Esophagus muscularis mucosa (tissue), 4 donors: ENCODE measurements around the gene SDF2L1. TPM values are rescaled to one million over a fixed set of nuclear protein-coding genes. Genes with fewer than 3 reads are reported as not detected.
A peak's percentile ranks its signal among the peaks of the same experiment; 100 is the strongest.

Experiments
- DNase-seq: peaks from one replicate; pipeline ENCODE4 v3.0.0-alpha.2; 2017; ENCODE audit errors: extremely low spot score
- H3K27ac ChIP-seq, 4 donors: fragments of 200-600 bp; sonication (generic); replicated peaks in 1 of 4; 1 replicate in 3 of 4; 2 replicates in 1 of 4; pipeline ENCODE4 v1.5.1; 2016 to 2019; ENCODE audit warnings: mild to moderate bottlenecking in 1 of 4
- H3K27me3 ChIP-seq, 4 donors: fragments of 200-600 bp; sonication (generic); one replicate each; pipeline versions ENCODE4 v1.5.1 to v1.6.0; 2016 to 2019
- H3K36me3 ChIP-seq, 4 donors: fragments of 200-600 bp; sonication (generic); one replicate each; pipeline ENCODE4 v1.5.1; 2016 to 2019
- H3K4me1 ChIP-seq, 4 donors: fragments of 200-600 bp; sonication (generic); one replicate each; pipeline ENCODE4 v1.5.1; 2016 to 2019
- H3K4me3 ChIP-seq, 4 donors: fragments of 200-600 bp; sonication (generic); 1 replicate in 2 of 4; 2 replicates in 2 of 4; pipeline ENCODE4 v1.5.1; 2016 to 2019; ENCODE audit warnings: mild to moderate bottlenecking in 4 of 4, moderate library complexity in 1 of 4
- H3K9me3 ChIP-seq, 4 donors: fragments of 200-600 bp; sonication (generic); 1 replicate in 3 of 4; 2 replicates in 1 of 4; pipeline ENCODE4 v1.5.1; 2016 to 2019
- CTCF ChIP-seq, 3 experiments: fragments of 200-600 bp in 2 of 3; fragments of 450-650 bp in 1 of 3; sonication (generic) in 2 of 3; IDR thresholded peaks; one replicate each; pipeline ENCODE4 v1.5.1; 2017 to 2019; ENCODE audit warnings: antibody characterized with exemption in 3 of 3, mild to moderate bottlenecking in 2 of 3, moderate library complexity in 1 of 3
- EP300 ChIP-seq: sonication (generic); formaldehyde crosslinking; IDR thresholded peaks from one replicate; pipeline ENCODE4 v1.6.1; 2017; ENCODE audit warnings: antibody characterized with exemption
- POLR2A ChIP-seq: fragments of 450-650 bp; IDR thresholded peaks from one replicate; pipeline ENCODE4 v1.6.1; 2017; ENCODE audit warnings: antibody characterized with exemption, moderate library complexity, mild to moderate bottlenecking, low read depth
- POLR2AphosphoS5 ChIP-seq, 2 donors: sonication (generic); formaldehyde crosslinking; IDR thresholded peaks; one replicate each; pipeline ENCODE4 v1.6.1; 2017; ENCODE audit warnings: antibody characterized with exemption in 2 of 2
- WGBS: methylation state at CpG from one replicate; pipeline ENCODE4 v1.1.5; 2018; 5-methylcytosine and 5-hydroxymethylcytosine counted together
- intact Hi-C: fragments of 100-400 bp; cut with DNase I; formaldehyde crosslinking; loops from one replicate; pipeline ENCODE4 v1.15.1; 2023
- total RNA-seq, 4 donors: library from RNA; depleted of rRNA; stranded (reverse); fragments of >200 nt; gene quantifications; one replicate each; pipeline versions ENCODE4 v1.1.0 to v1.2.1, GENCODE V29; 2016

The SDF2L1 gene
- total RNA-seq, 4 donors from 2014 or later: 22.4 to 40.8 (median 29.3) TPM

- Histone ChIP-seq H3K36me3 (peaks cover 0 to 37% (median 22%) of the 10 kb centered on the region in 4 donors), H3K9me3 (no peaks in the 10 kb centered on the region), H3K27me3 (no peaks in the 10 kb centered on the region), H3K4me3 (no peak overlapping the region), H3K27ac (peak overlapping the region in 2 of 4 donors; percentile 18 to 37), H3K4me1 (peaks cover 26 to 58% (median 42%) of the 10 kb centered on the region in 4 donors)
- no peak for TF ChIP-seq CTCF (IDR thresholded peaks at IDR 0.05)
- no peak for TF ChIP-seq EP300
- no peak for TF ChIP-seq POLR2AphosphoS5 (IDR thresholded peaks at IDR 0.05)
- no peak for TF ChIP-seq POLR2A
- WGBS: 91% methylated on average over 23 of the region's 23 CpGs
- intact Hi-C loops: no loop called here
- DNase-seq: no peak
Observed at GRCh38 chr22:21622919-21623647, 19.0 kb upstream of the SDF2L1 start.

- H3K4me3 ChIP-seq: no peak overlapping the region
- H3K4me1 ChIP-seq: peaks cover 28 to 63% (median 46%) of the 10 kb centered on the region in 4 donors
- WGBS: 88% methylated on average over 6 of the region's 7 CpGs
Observed at GRCh38 chr22:21623648-21623970, 18.5 kb upstream of the SDF2L1 start.

GRCh38 chr22:21624120-21624879, 17.8 kb upstream of the SDF2L1 start:
- H3K27ac ChIP-seq: peak overlapping the region in 1 of 4 donors; percentile 18
- H3K9me3 ChIP-seq: no peaks in the 10 kb centered on the region
- DNase-seq: no peak
- no peak overlapping the region for H3K4me3 ChIP-seq
- intact Hi-C loops: no loop called here
- peaks cover 0 to 28% (median 24%) of the 10 kb centered on the region in 4 donors for H3K36me3 ChIP-seq
- peaks cover 34 to 65% (median 53%) of the 10 kb centered on the region in 4 donors for H3K4me1 ChIP-seq
- TF ChIP-seq EP300 (no peak), CTCF (IDR thresholded peaks at IDR 0.05) (peak in 1 of 3 experiments; percentile 23)
- WGBS: 48% methylated on average over 8 of the region's 8 CpGs
- no peaks in the 10 kb centered on the region for H3K27me3 ChIP-seq

More at GRCh38 chr22:21623648-21623970, 18.5 kb upstream of the SDF2L1 start:
- no peaks in the 10 kb centered on the region for H3K9me3 ChIP-seq
- peak overlapping the region in 2 of 4 donors; percentile 18 to 37 for H3K27ac ChIP-seq
- peaks cover 0 to 35% (median 26%) of the 10 kb centered on the region in 4 donors for H3K36me3 ChIP-seq
- intact Hi-C loops: no loop called here
- TF ChIP-seq CTCF (IDR thresholded peaks at IDR 0.05) (no peak), EP300 (no peak), POLR2AphosphoS5 (IDR thresholded peaks at IDR 0.05) (no peak), POLR2A (no peak)
- H3K27me3 ChIP-seq: no peaks in the 10 kb centered on the region
- DNase-seq: no peak

- Histone ChIP-seq H3K4me1 (peaks cover 35 to 70% (median 57%) of the 10 kb centered on the region in 4 donors), H3K27ac (no peak overlapping the region), H3K27me3 (no peaks in the 10 kb centered on the region), H3K36me3 (peaks cover 0 to 27% (median 24%) of the 10 kb centered on the region in 4 donors), H3K9me3 (no peaks in the 10 kb centered on the region), H3K4me3 (no peak overlapping the region)
- intact Hi-C loops: no loop called here
- WGBS: 79% methylated on average over 12 of the region's 12 CpGs
- TF ChIP-seq EP300: no peak
- no peak for DNase-seq
Observed at GRCh38 chr22:21624880-21625791, 17.0 kb upstream of the SDF2L1 start.
